GM21515 (cell line): ENCODE results near the gene KRTAP9-2.
"Not testable (repeated sequence)": the region's sequence is repeated elsewhere in the genome, so short reads cannot be mapped to it uniquely, and the experiment has no call there.

Experiments used
- ATAC-seq: cut with Tn5 transposase; IDR thresholded peaks from one replicate; pipeline ENCODE4 v1.9.1; 2021; ENCODE audit not compliant: unreplicated experiment

Gene KRTAP9-2

GRCh38 chr17:41226598-41227095, at the start of gene KRTAP9-2:
Gene KRTAP9-2 (plus strand): TSS chr17:41226648. CDS start chr17:41226655, 7 bp downstream.
- not testable (repeated sequence) for ATAC-seq

GRCh38 chr17:41176744-41177387, 49.6 kb upstream of the KRTAP9-2 start:
- ATAC-seq = no peak

- no peak for ATAC-seq
Measured at GRCh38 chr17:41177727-41178271, 48.6 kb upstream of the KRTAP9-2 start, which contains the start of gene KRTAP4-2. Gene KRTAP4-2 (minus strand): TSS chr17:41178221. CDS start chr17:41178164, 57 bp downstream.

GRCh38 chr17:41178341-41178740, 48.1 kb upstream of the KRTAP9-2 start:
- no peak for ATAC-seq

- no peak for ATAC-seq
Measured at GRCh38 chr17:41178843-41179616, 47.4 kb upstream of the KRTAP9-2 start.

- ATAC-seq = no peak
Measured at GRCh38 chr17:41184480-41184961, 41.9 kb upstream of the KRTAP9-2 start, which contains the start of gene KRTAP4-1. Gene KRTAP4-1 (minus strand): TSS chr17:41184911. CDS start chr17:41184854, 57 bp downstream.

GRCh38 chr17:41185001-41185400, 41.4 kb upstream of the KRTAP9-2 start:
- ATAC-seq = no peak

GRCh38 chr17:41186872-41187271, 39.6 kb upstream of the KRTAP9-2 start:
- ATAC-seq = no peak

GRCh38 chr17:41189837-41190318, 36.6 kb upstream of the KRTAP9-2 start, which contains the start of gene KRTAP9-1:
Gene KRTAP9-1 (plus strand): TSS chr17:41189887. CDS start chr17:41189887, 0 bp downstream.
- ATAC-seq = not testable (repeated sequence)

- no peak for ATAC-seq
Measured at GRCh38 chr17:41190328-41190727, 36.1 kb upstream of the KRTAP9-2 start.

- ATAC-seq = no peak
Measured at GRCh38 chr17:41196068-41196467, 30.4 kb upstream of the KRTAP9-2 start.

GRCh38 chr17:41199421-41200078, 26.9 kb upstream of the KRTAP9-2 start:
- ATAC-seq = no peak

GRCh38 chr17:41211845-41212466, 14.5 kb upstream of the KRTAP9-2 start:
- ATAC-seq = no peak

GRCh38 chr17:41212524-41213169, 13.8 kb upstream of the KRTAP9-2 start:
- ATAC-seq = no peak

- ATAC-seq = no peak
Measured at GRCh38 chr17:41215681-41216080, 10.8 kb upstream of the KRTAP9-2 start.

- ATAC-seq = no peak
Measured at GRCh38 chr17:41223821-41224220, 2.6 kb upstream of the KRTAP9-2 start.

GRCh38 chr17:41226051-41226450, 397 bp upstream of the KRTAP9-2 start:
- no peak for ATAC-seq

- no peak for ATAC-seq
Measured at GRCh38 chr17:41230094-41230493, 3.6 kb downstream of the KRTAP9-2 start.

- no peak for ATAC-seq
Measured at GRCh38 chr17:41231731-41232130, 5.3 kb downstream of the KRTAP9-2 start.
